Suprapubic skin (tissue), 4 donors: ENCODE results near the gene HPSE2. TPM values are rescaled to one million over a fixed set of nuclear protein-coding genes. Genes with fewer than 3 reads are reported as not detected.
"Not testable (repeated sequence)": the region's sequence is repeated elsewhere in the genome, so short reads cannot be mapped to it uniquely, and the experiment has no call there.

ENCODE experiments used
- DNase-seq, 2 donors: peaks; one replicate each; pipeline ENCODE4 v3.0.0-alpha.2; 2019; ENCODE audit warnings: low spot score in 2 of 2
- H3K27ac ChIP-seq: fragments of 200-600 bp; sonication (generic); one replicate; pipeline ENCODE4 v1.5.1; 2019
- H3K27me3 ChIP-seq: fragments of 200-600 bp; sonication (generic); one replicate; pipeline ENCODE4 v1.5.1; 2019
- H3K36me3 ChIP-seq: fragments of 200-600 bp; sonication (generic); one replicate; pipeline ENCODE4 v1.5.1; 2019
- H3K4me1 ChIP-seq: fragments of 200-600 bp; sonication (generic); one replicate; pipeline ENCODE4 v1.5.1; 2019
- H3K4me3 ChIP-seq: fragments of 200-600 bp; sonication (generic); one replicate; pipeline ENCODE4 v1.5.1; 2019; ENCODE audit warnings: mild to moderate bottlenecking
- H3K9me3 ChIP-seq: fragments of 200-600 bp; sonication (generic); one replicate; pipeline ENCODE4 v1.5.1; 2019
- EP300 ChIP-seq: sonication (generic); formaldehyde crosslinking; IDR thresholded peaks from one replicate; pipeline ENCODE4 v1.6.1; 2017; ENCODE audit warnings: antibody characterized with exemption
- POLR2A ChIP-seq, 2 donors: fragments of 450-650 bp; IDR thresholded peaks; one replicate each; pipeline ENCODE4 v1.6.1; 2017; ENCODE audit warnings: antibody characterized with exemption in 2 of 2, mild to moderate bottlenecking in 2 of 2, moderate library complexity in 2 of 2
- POLR2AphosphoS5 ChIP-seq, 3 donors: sonication (generic); formaldehyde crosslinking; IDR thresholded peaks; one replicate each; pipeline ENCODE4 v1.6.1; 2017; ENCODE audit warnings: antibody characterized with exemption in 3 of 3
- WGBS: methylation state at CpG from one replicate; pipeline ENCODE4 v1.1.5; 2018; 5-methylcytosine and 5-hydroxymethylcytosine counted together
- total RNA-seq, 4 donors: library from RNA; depleted of rRNA; stranded (reverse); fragments of >200 nt; gene quantifications; one replicate each; pipeline ENCODE4 v1.1.0, GENCODE V29; 2016
- TF ChIP-seq, protein P1 (sequence below), 2 donors: fragments of 200-600 bp in 1 of 2; fragments of 450-650 bp in 1 of 2; sonication (generic) in 1 of 2; IDR thresholded peaks; one replicate each; pipeline ENCODE4 v1.5.1; 2016 to 2019; ENCODE audit warnings: antibody characterized with exemption in 2 of 2, mild to moderate bottlenecking in 1 of 2, moderate library complexity in 1 of 2

The HPSE2 gene
- total RNA-seq, 4 donors from 2014 or later = 0.95 to 1.3 (median 0.99) TPM

DNA sequence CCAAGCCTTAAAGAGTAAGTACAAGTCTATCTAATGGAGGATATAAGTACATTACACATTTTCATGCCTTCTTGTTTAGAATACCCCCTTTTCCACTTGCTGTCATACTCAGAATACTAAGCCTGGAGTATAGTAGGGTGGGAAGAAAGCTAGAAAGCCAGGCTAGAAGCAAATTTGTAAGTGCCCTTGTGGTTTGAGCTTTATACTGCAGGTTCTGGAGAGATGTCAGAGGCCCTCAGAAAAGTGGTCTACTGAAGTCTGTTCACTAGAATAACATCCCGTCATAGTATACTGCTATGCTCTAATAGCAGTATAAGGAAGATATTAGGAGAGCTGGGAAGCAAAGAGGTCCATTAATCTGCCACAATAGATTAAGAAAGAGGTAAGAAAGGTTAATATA is 62.7 kb downstream of the HPSE2 start:
- 76% methylated on average over 1 of the region's 1 CpG for WGBS
- TF ChIP-seq, protein P1, sequence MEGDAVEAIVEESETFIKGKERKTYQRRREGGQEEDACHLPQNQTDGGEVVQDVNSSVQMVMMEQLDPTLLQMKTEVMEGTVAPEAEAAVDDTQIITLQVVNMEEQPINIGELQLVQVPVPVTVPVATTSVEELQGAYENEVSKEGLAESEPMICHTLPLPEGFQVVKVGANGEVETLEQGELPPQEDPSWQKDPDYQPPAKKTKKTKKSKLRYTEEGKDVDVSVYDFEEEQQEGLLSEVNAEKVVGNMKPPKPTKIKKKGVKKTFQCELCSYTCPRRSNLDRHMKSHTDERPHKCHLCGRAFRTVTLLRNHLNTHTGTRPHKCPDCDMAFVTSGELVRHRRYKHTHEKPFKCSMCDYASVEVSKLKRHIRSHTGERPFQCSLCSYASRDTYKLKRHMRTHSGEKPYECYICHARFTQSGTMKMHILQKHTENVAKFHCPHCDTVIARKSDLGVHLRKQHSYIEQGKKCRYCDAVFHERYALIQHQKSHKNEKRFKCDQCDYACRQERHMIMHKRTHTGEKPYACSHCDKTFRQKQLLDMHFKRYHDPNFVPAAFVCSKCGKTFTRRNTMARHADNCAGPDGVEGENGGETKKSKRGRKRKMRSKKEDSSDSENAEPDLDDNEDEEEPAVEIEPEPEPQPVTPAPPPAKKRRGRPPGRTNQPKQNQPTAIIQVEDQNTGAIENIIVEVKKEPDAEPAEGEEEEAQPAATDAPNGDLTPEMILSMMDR (IDR thresholded peaks at IDR 0.05) = no peak
- TF ChIP-seq EP300 (no peak), POLR2AphosphoS5 (IDR thresholded peaks at IDR 0.05) (no peak), POLR2A (IDR thresholded peaks at IDR 0.05) (no peak)
- no peaks in the 10 kb centered on the region for H3K36me3 ChIP-seq
- no peak overlapping the region for H3K4me3 ChIP-seq
- no peak for DNase-seq
- no peaks in the 10 kb centered on the region for H3K27me3 ChIP-seq
- H3K4me1 ChIP-seq = no peaks in the 10 kb centered on the region
- no peaks in the 10 kb centered on the region for H3K9me3 ChIP-seq
- no peak overlapping the region for H3K27ac ChIP-seq

DNA sequence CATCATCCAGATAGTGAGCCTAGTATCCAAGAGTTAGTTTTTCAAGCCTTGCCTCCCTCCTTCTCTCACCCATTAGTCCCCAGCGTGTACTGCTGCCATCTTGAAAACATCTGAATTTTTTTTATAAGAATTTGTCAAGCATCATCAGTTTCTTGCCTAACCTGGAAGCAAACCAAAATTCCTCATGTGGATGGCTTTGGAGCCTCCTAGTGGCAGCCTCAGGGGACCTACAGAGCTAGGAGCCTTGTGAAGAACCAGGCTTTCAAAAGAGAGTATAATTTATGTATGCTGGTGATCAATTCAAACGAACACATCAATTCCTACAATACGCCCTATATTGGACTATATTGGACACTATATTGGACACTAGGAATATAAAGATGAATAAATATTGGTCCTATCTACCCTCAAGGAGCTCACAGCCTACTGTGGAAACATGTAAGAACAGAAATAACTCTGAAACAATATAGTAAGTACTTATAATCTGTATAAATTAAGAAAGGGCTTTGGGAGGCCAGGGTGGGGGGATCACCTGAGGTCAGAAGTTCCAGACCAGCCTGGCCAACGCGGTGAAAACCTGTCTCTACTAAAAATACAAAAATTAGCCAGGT is 63.4 kb downstream of the HPSE2 start:
- no peak for DNase-seq
- no peaks in the 10 kb centered on the region for H3K27me3 ChIP-seq
- H3K36me3 ChIP-seq = no peaks in the 10 kb centered on the region
- 33% methylated on average over 5 of the region's 5 CpGs for WGBS
- no peak overlapping the region for H3K4me3 ChIP-seq
- no peaks in the 10 kb centered on the region for H3K9me3 ChIP-seq
- H3K27ac ChIP-seq = no peak overlapping the region
- TF ChIP-seq POLR2AphosphoS5 (IDR thresholded peaks at IDR 0.05) = no peak
- TF ChIP-seq, protein P1 (IDR thresholded peaks at IDR 0.05) = peak in 1 of 2 donors; percentile 37
- H3K4me1 ChIP-seq = no peaks in the 10 kb centered on the region

DNA sequence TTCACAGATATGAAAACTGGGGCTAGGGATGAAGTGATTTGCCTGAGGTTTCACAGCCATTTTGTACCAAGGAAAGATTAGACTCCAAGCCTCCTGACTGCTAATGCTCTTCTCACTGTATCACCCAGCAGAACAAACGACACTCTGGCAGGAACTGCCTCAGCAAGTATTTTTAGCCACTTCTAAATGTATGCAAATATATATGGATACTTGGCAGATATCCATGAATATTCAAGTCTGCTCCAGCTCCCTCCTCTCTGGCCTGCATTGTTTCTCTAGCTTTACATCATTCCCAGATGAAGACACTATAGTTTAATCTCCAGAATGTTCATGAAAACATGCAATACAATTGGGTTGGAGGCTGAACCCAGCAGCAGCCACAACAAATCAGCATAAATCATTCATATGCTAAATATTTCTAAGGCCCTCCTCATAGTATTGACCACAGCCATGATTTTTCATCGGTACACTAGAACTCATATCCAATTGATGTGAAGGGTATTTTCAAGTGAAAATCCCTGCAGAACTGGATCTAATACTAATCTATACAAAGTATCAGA is 65.5 kb downstream of the HPSE2 start:
- Histone ChIP-seq H3K4me1 (no peaks in the 10 kb centered on the region), H3K27ac (no peak overlapping the region), H3K27me3 (no peaks in the 10 kb centered on the region), H3K9me3 (no peaks in the 10 kb centered on the region), H3K36me3 (no peaks in the 10 kb centered on the region), H3K4me3 (no peak overlapping the region)
- no peak for DNase-seq
- WGBS = 34% methylated on average over 2 of the region's 2 CpGs
- TF ChIP-seq EP300 (no peak), POLR2A (IDR thresholded peaks at IDR 0.05) (no peak)

DNA sequence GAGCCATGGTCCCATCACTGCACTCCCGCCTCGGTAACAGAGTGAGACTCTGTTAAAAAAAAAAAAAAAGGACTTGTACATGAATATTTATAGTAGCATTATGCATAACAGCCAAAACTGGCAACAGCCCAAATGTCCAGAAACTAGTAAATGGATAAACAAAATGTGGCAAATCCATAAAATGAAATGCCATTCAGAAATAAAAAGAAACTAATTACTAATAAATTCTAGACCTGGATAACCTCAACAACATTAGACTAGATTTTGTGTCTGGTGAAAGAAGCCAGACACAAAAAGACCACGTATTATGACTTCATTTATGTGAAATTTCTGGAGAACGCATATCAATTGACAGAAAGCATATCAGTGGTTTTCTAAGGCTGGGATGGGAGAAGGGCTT is 74.5 kb downstream of the HPSE2 start:
- no peak overlapping the region for H3K27ac ChIP-seq
- H3K9me3 ChIP-seq = no peaks in the 10 kb centered on the region
- DNase-seq = no peak

DNA sequence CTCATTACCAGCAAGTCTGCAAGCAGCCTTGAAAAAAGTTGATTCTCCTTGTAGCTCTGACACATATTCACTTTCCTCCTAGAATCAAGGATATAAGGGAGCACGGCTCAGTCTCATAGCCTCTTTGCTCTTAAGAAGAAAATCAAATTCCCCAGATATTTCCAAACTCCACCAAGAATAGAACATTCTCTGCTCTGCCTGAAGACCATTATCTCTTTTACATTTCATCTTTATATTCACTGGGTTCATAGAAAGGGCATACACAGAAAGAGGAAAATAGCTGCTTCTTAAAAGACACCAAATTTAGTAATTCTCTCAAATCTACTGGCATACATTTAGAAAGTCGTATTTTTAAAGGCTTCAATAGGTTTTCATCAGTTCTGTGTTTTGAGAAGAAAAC is 92.0 kb downstream of the HPSE2 start:
- WGBS = 64% methylated on average over 2 of the region's 2 CpGs
- Histone ChIP-seq H3K9me3 (no peaks in the 10 kb centered on the region), H3K4me3 (no peak overlapping the region), H3K36me3 (no peaks in the 10 kb centered on the region), H3K27me3 (no peaks in the 10 kb centered on the region), H3K27ac (no peak overlapping the region), H3K4me1 (no peaks in the 10 kb centered on the region)
- no peak for TF ChIP-seq EP300
- no peak for TF ChIP-seq POLR2AphosphoS5 (IDR thresholded peaks at IDR 0.05)
- no peak for TF ChIP-seq POLR2A (IDR thresholded peaks at IDR 0.05)
- TF ChIP-seq, protein P1 (IDR thresholded peaks at IDR 0.05) = no peak
- DNase-seq = no peak

More for the DNA sequence above, 74.5 kb downstream of the HPSE2 start:
- Histone ChIP-seq H3K27me3 (no peaks in the 10 kb centered on the region), H3K4me3 (no peak overlapping the region), H3K4me1 (no peaks in the 10 kb centered on the region), H3K36me3 (no peaks in the 10 kb centered on the region)
- TF ChIP-seq, protein P1 (IDR thresholded peaks at IDR 0.05) = no peak
- TF ChIP-seq POLR2AphosphoS5 (IDR thresholded peaks at IDR 0.05) (no peak), POLR2A (IDR thresholded peaks at IDR 0.05) (no peak), EP300 (no peak)
- 78% methylated on average over 4 of the region's 4 CpGs for WGBS

DNA sequence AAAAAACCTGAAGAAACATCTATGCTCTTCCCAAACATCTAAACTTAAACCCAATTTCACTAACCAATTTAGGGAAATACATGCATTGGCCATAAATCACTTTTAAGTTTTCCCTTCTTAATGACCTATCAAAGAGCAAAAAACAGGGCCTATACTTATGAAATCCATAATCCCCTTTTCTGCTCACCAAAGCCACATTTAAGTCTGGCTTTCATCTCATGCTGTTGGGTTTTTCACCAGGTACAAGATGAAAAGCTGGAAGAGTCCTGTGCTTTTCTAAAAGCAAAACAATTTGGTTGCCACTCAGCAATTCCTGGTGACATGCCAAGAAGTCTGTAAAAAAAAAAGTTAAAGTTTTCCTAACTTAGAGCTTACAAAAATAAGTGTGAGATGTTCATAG is 92.6 kb downstream of the HPSE2 start:
- DNase-seq = no peak
- H3K9me3 ChIP-seq = no peaks in the 10 kb centered on the region
- no peaks in the 10 kb centered on the region for H3K27me3 ChIP-seq
- no peak overlapping the region for H3K27ac ChIP-seq
- H3K4me1 ChIP-seq = no peaks in the 10 kb centered on the region
- H3K36me3 ChIP-seq = no peaks in the 10 kb centered on the region
- H3K4me3 ChIP-seq = no peak overlapping the region
- TF ChIP-seq, protein P1 (IDR thresholded peaks at IDR 0.05) = no peak
- TF ChIP-seq EP300 (no peak), POLR2AphosphoS5 (IDR thresholded peaks at IDR 0.05) (no peak), POLR2A (IDR thresholded peaks at IDR 0.05) (no peak)

DNA sequence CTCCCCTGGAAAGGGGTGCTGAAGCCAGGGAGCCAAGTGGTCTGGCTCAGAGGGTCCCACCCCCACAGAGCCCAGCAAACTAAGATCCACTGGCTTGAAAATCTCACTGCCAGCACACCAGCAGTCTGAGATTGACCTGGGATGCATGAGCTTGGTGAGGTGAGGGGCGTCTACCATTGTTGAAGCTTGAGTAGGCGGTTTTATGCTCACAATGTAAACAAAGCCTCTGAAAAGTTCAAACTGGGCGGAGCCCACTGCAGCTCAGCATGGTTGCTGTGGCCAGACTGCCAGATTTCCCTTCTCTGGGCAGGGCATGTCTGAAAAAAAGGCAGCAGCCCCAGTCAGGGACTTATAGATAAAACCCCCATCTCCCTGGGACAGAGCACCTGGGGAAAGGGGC is 102.8 kb downstream of the HPSE2 start:
- H3K4me3 ChIP-seq, H3K27me3 ChIP-seq, H3K36me3 ChIP-seq, H3K9me3 ChIP-seq, DNase-seq, H3K4me1 ChIP-seq, H3K27ac ChIP-seq: not testable (repeated sequence)
- 86% methylated on average over 3 of the region's 3 CpGs for WGBS
